HepG2 (cell line): ENCODE data around the gene ATP9A. TPM values are rescaled to one million over a fixed set of nuclear protein-coding genes. Genes with fewer than 3 reads are reported as not detected.

Experiments
- CCAR2 ChIP-seq: fragments of 200-400 bp; formaldehyde crosslinking; optimal IDR thresholded peaks from 2 replicates; pipeline ENCODE3; 2018; ENCODE audit warnings: low read depth, mild to moderate bottlenecking, low read length, moderate library complexity
- FOXO1 ChIP-seq: sonication (generic); formaldehyde crosslinking; IDR thresholded peaks from 2 replicates; pipeline ENCODE4 v1.4.0; 2020; ENCODE audit warnings: missing genetic modification reagents
- FOXO4 ChIP-seq: sonication (generic); formaldehyde crosslinking; conservative IDR thresholded peaks from 2 replicates; pipeline ENCODE4 v1.8.1; 2023; ENCODE audit warnings: missing genetic modification reagents
- HES4 ChIP-seq: sonication (generic); formaldehyde crosslinking; IDR thresholded peaks from 2 replicates; pipeline ENCODE4 v1.9.0; 2021; ENCODE audit warnings: mild to moderate bottlenecking, missing genetic modification reagents, borderline replicate concordance
- HNF4G ChIP-seq, 2 experiments: sonication (generic) in 1 of 2; formaldehyde crosslinking in 1 of 2; IDR thresholded peaks; 2 replicates each; pipeline versions ENCODE4 v1.4.0 to v1.6.1; 2011 to 2020; ENCODE audit warnings: borderline replicate concordance in 2 of 2, low read depth in 2 of 2, mild to moderate bottlenecking in 2 of 2, low read length in 1 of 2, missing genetic modification reagents in 1 of 2, moderate library complexity in 1 of 2
- IKZF1 ChIP-seq: fragments of 450-650 bp; IDR thresholded peaks from 2 replicates; pipeline ENCODE4 v1.7.1; 2016
- KDM3A ChIP-seq: IDR thresholded peaks from 2 replicates; pipeline ENCODE4 v1.6.1; 2018; ENCODE audit warnings: low read depth, missing compliant biosample characterization
- NCOA1 ChIP-seq: sonication (generic); formaldehyde crosslinking; IDR thresholded peaks from 2 replicates; pipeline ENCODE4 v1.9.0; 2021; ENCODE audit warnings: missing genetic modification reagents
- NPAS2 ChIP-seq: sonication (generic); formaldehyde crosslinking; IDR thresholded peaks from 2 replicates; pipeline ENCODE4 v1.8.0; 2022; ENCODE audit warnings: mild to moderate bottlenecking, missing genetic modification reagents, borderline replicate concordance
- NR0B2 ChIP-seq: sonication (generic); formaldehyde crosslinking; IDR thresholded peaks from 2 replicates; pipeline ENCODE4 v1.4.0; 2020; ENCODE audit warnings: mild to moderate bottlenecking, missing genetic modification reagents
- PLRG1 ChIP-seq: fragments of 450-650 bp; conservative IDR thresholded peaks from 2 replicates; pipeline ENCODE4 v1.6.1; 2016
- SAFB2 ChIP-seq: sonication (generic); formaldehyde crosslinking; IDR thresholded peaks from 2 replicates; pipeline ENCODE4 v1.5.1; 2020; ENCODE audit warnings: missing genetic modification reagents, low read depth, mild to moderate bottlenecking, borderline replicate concordance
- SP4 ChIP-seq: sonication (generic); formaldehyde crosslinking; IDR thresholded peaks from 2 replicates; pipeline ENCODE4 v1.8.1; 2023; ENCODE audit warnings: mild to moderate bottlenecking, missing genetic modification reagents
- TBL1XR1 ChIP-seq: fragments of 150-350 bp; IDR thresholded peaks from 2 replicates; pipeline ENCODE4 v1.6.1; 2014; ENCODE audit warnings: borderline replicate concordance, low read length; ENCODE audit not compliant: partially characterized antibody
- TRIM24 ChIP-seq: sonication (generic); formaldehyde crosslinking; IDR thresholded peaks from 2 replicates; pipeline ENCODE4 v1.8.0; 2022; ENCODE audit warnings: mild to moderate bottlenecking, missing genetic modification reagents
- USF2 ChIP-seq, 2 experiments: sonication (generic) in 1 of 2; formaldehyde crosslinking in 1 of 2; IDR thresholded peaks; 2 replicates each; pipeline versions ENCODE4 v1.5.1 to v1.6.1; 2011 to 2020; ENCODE audit warnings: borderline replicate concordance in 1 of 2, low read depth in 1 of 2, low read length in 1 of 2, mild to moderate bottlenecking in 1 of 2, missing genetic modification reagents in 1 of 2, moderate library complexity in 1 of 2
- ZBTB43 ChIP-seq: sonication (generic); formaldehyde crosslinking; conservative IDR thresholded peaks from 2 replicates; pipeline ENCODE4 v1.4.0; 2020; ENCODE audit warnings: missing genetic modification reagents
- ZNF138 ChIP-seq: sonication (generic); formaldehyde crosslinking; IDR thresholded peaks from 2 replicates; pipeline ENCODE4 v1.5.0; 2020; ENCODE audit warnings: mild to moderate bottlenecking, low read depth, missing genetic modification reagents
- ZNF263 ChIP-seq: sonication (generic); formaldehyde crosslinking; IDR thresholded peaks from 2 replicates; pipeline ENCODE4 v1.4.0; 2020; ENCODE audit warnings: missing genetic modification reagents
- ZNF333 ChIP-seq: sonication (generic); formaldehyde crosslinking; IDR thresholded peaks from 2 replicates; pipeline ENCODE4 v1.4.0; 2020; ENCODE audit warnings: mild to moderate bottlenecking, missing genetic modification reagents, borderline replicate concordance
- ZNF547 ChIP-seq: sonication (generic); formaldehyde crosslinking; IDR thresholded peaks from 2 replicates; pipeline ENCODE4 v1.5.1; 2020; ENCODE audit warnings: mild to moderate bottlenecking, missing genetic modification reagents
- ZNF710 ChIP-seq: sonication (generic); formaldehyde crosslinking; IDR thresholded peaks from 2 replicates; pipeline ENCODE4 v1.5.0; 2020; ENCODE audit warnings: mild to moderate bottlenecking, missing genetic modification reagents, borderline replicate concordance
- ZNF773 ChIP-seq: sonication (generic); formaldehyde crosslinking; IDR thresholded peaks from 2 replicates; pipeline ENCODE4 v1.4.0; 2020; ENCODE audit warnings: missing genetic modification reagents, borderline replicate concordance
- polyA plus RNA-seq, 8 experiments: library from polyadenylated mRNA; depleted of rRNA in 3 of 8; stranded (reverse) in 7 of 8; unstranded in 1 of 8; fragments of >200 nt; fragmentation: Illumina TruSeq in 4 of 8; extraction: Trizol in 4 of 8; gene quantifications; 2 replicates each; pipeline versions ENCODE4 v1.2.1 to v1.2.3, GENCODE V29; 2011 to 2016; ENCODE audit warnings: low read depth in 4 of 8, missing spikeins in 1 of 8, mixed read lengths in 1 of 8; ENCODE audit not compliant: insufficient read depth in 1 of 8
- total RNA-seq, 5 experiments: library from RNA; depleted of rRNA; stranded (reverse); fragments of >200 nt; fragmentation: Illumina TruSeq; extraction: Trizol; gene quantifications; 2 replicates each; pipeline ENCODE4 v1.2.3, GENCODE V29; 2016; ENCODE audit warnings: low read depth in 1 of 5

Gene ATP9A
- total and polyA plus RNA-seq, 2 of the 13 experiments (the other 11 are each of a cell fraction or from before 2014, with no cell fraction given) = 11.8 to 18.5 TPM

GRCh38 chr20:51624157-51624731, 143.9 kb downstream of the ATP9A start (continued):
- TF ChIP-seq CCAR2 = no peak
- TF ChIP-seq TBL1XR1 = no peak
- no peak for TF ChIP-seq HNF4G (IDR thresholded peaks at IDR 0.05; ENCODE audit: borderline replicate concordance, low read depth, low read length)
- no peak for TF ChIP-seq HNF4G (CRISPR knock-in tag; IDR thresholded peaks at IDR 0.05; ENCODE audit: borderline replicate concordance, low read depth)
- no peak for TF ChIP-seq IKZF1
- TF ChIP-seq KDM3A (CRISPR knock-in tag) = no peak
- TF ChIP-seq USF2 (IDR thresholded peaks at IDR 0.05; ENCODE audit: low read depth, low read length) = no peak
- TF ChIP-seq USF2 (CRISPR knock-in tag; IDR thresholded peaks at IDR 0.05; ENCODE audit: borderline replicate concordance) = no peak
- TF ChIP-seq ZNF710 = no peak
- TF ChIP-seq ZNF773 (CRISPR knock-in tag) = no peak
- no peak for TF ChIP-seq ZNF333 (CRISPR knock-in tag)
- no peak for TF ChIP-seq PLRG1
- TF ChIP-seq FOXO1 (CRISPR knock-in tag) = no peak
- TF ChIP-seq NR0B2 (CRISPR knock-in tag) = no peak
- TF ChIP-seq ZNF547 (CRISPR knock-in tag) = no peak
- no peak for TF ChIP-seq NPAS2 (CRISPR knock-in tag)
- no peak for TF ChIP-seq HES4
- TF ChIP-seq SAFB2 = no peak
- no peak for TF ChIP-seq ZBTB43
- TF ChIP-seq NCOA1 = no peak
- TF ChIP-seq SP4 (CRISPR knock-in tag) = peak; percentile 16; the same call in 1 of the 2 replicates
- TF ChIP-seq ZNF138 (CRISPR knock-in tag) = no peak
- no peak for TF ChIP-seq TRIM24 (CRISPR knock-in tag)
- 0 out of 2 replicates have a peak, but pooled peaks have one; percentile 89 for TF ChIP-seq FOXO4 (CRISPR knock-in tag)
- TF ChIP-seq ZNF263 (CRISPR knock-in tag) = no peak
